H9 (cell line): ENCODE results near the gene BPTF. TPM values are rescaled to one million over a fixed set of nuclear protein-coding genes. Genes with fewer than 3 reads are reported as not detected.

Source experiments
- DNase-seq: peaks from one replicate; pipeline ENCODE4 v3.0.0-alpha.2; 2017
- H2AFZ ChIP-seq: one replicate; pipeline ENCODE4 v1.6.1; 2013; ENCODE audit warnings: mild to moderate bottlenecking, low read length, control low read depth, moderate library complexity
- H2AK5ac ChIP-seq: 2 replicates; pipeline ENCODE4 v1.6.1; 2013; ENCODE audit warnings: low read length, control low read depth, mixed read lengths; ENCODE audit not compliant: insufficient read length
- H2BK120ac ChIP-seq: one replicate; pipeline ENCODE4 v1.6.1; 2013; ENCODE audit warnings: low read depth, mild to moderate bottlenecking, low read length, control low read depth, inconsistent platforms; ENCODE audit not compliant: poor library complexity, severe bottlenecking
- H2BK12ac ChIP-seq: 2 replicates; pipeline ENCODE4 v1.6.1; 2013; ENCODE audit warnings: low read length, control low read depth, mixed read lengths, low read depth; ENCODE audit not compliant: insufficient read length
- H2BK15ac ChIP-seq: 2 replicates; pipeline ENCODE4 v1.6.1; 2013; ENCODE audit warnings: low read depth, low read length, control low read depth
- H2BK20ac ChIP-seq: one replicate; pipeline ENCODE4 v1.6.1; 2013; ENCODE audit warnings: low read depth, mild to moderate bottlenecking, low read length, control low read depth, inconsistent platforms; ENCODE audit not compliant: poor library complexity, severe bottlenecking
- H2BK5ac ChIP-seq: 2 replicates; pipeline ENCODE4 v1.6.1; 2013; ENCODE audit warnings: low read length, control low read depth, mixed read lengths; ENCODE audit not compliant: insufficient read length
- H3K14ac ChIP-seq: 2 replicates; pipeline ENCODE4 v1.6.1; 2013; ENCODE audit warnings: low read length, control low read depth; ENCODE audit not compliant: insufficient read depth
- H3K18ac ChIP-seq: 2 replicates; pipeline ENCODE4 v1.6.1; 2013; ENCODE audit warnings: low read depth, mild to moderate bottlenecking, mixed read lengths, low read length, control low read depth; ENCODE audit not compliant: insufficient read length
- H3K23ac ChIP-seq: 2 replicates; pipeline ENCODE4 v1.6.1; 2013; ENCODE audit warnings: low read length, control low read depth, mixed read lengths, low read depth; ENCODE audit not compliant: insufficient read length
- H3K23me2 ChIP-seq: 2 replicates; pipeline ENCODE4 v1.6.1; 2013; ENCODE audit warnings: low read depth, mild to moderate bottlenecking, mixed read lengths, low read length, control low read depth; ENCODE audit not compliant: insufficient read length, poor library complexity, severe bottlenecking
- H3K27ac ChIP-seq: 2 replicates; pipeline ENCODE4 v1.5.1; 2013; ENCODE audit warnings: low read length, control low read depth, mixed read lengths, low read depth; ENCODE audit not compliant: insufficient read length
- H3K27me3 ChIP-seq: 2 replicates; pipeline ENCODE4 v1.6.1; 2013; ENCODE audit warnings: low read length, control low read depth, inconsistent platforms; ENCODE audit not compliant: insufficient read depth
- H3K4ac ChIP-seq: 2 replicates; pipeline ENCODE4 v1.6.1; 2013; ENCODE audit warnings: low read depth, mild to moderate bottlenecking, control low read depth, inconsistent platforms, low read length, moderate library complexity
- H3K4me1 ChIP-seq: 2 replicates; pipeline ENCODE4 v1.6.1; 2013; ENCODE audit warnings: low read length, control low read depth, inconsistent platforms; ENCODE audit not compliant: insufficient read depth
- H3K4me2 ChIP-seq: 2 replicates; pipeline ENCODE4 v1.6.1; 2013; ENCODE audit warnings: low read length, control low read depth, mixed read lengths; ENCODE audit not compliant: insufficient read length, insufficient read depth
- H3K56ac ChIP-seq: 2 replicates; pipeline ENCODE4 v1.6.1; 2013; ENCODE audit warnings: low read depth, mild to moderate bottlenecking, mixed read lengths, low read length, control low read depth; ENCODE audit not compliant: insufficient read length
- H3K79me1 ChIP-seq: 2 replicates; pipeline ENCODE4 v1.6.1; 2013; ENCODE audit warnings: low read depth, mild to moderate bottlenecking, moderate library complexity, low read length, control low read depth, inconsistent platforms; ENCODE audit not compliant: insufficient read depth, poor library complexity, severe bottlenecking
- H3K79me2 ChIP-seq: 2 replicates; pipeline ENCODE4 v1.6.1; 2013; ENCODE audit warnings: low read length, control low read depth, inconsistent platforms; ENCODE audit not compliant: insufficient read depth
- H3K9ac ChIP-seq: 2 replicates; pipeline ENCODE4 v1.6.1; 2013; ENCODE audit warnings: low read length, control low read depth, mixed read lengths; ENCODE audit not compliant: insufficient read length; ENCODE audit errors: extremely low read depth
- H3K9me3 ChIP-seq: one replicate; pipeline ENCODE4 v1.6.1; 2013; ENCODE audit warnings: low read depth, low read length, inconsistent platforms; ENCODE audit not compliant: control insufficient read depth
- H3T11ph ChIP-seq: one replicate; pipeline ENCODE4 v1.6.1; 2013; ENCODE audit warnings: mild to moderate bottlenecking, low read length, control low read depth, inconsistent platforms
- H4K20me1 ChIP-seq: one replicate; pipeline ENCODE4 v1.6.1; 2013; ENCODE audit not compliant: control insufficient read depth, insufficient read length, insufficient read depth
- H4K5ac ChIP-seq: 2 replicates; pipeline ENCODE4 v1.6.1; 2013; ENCODE audit warnings: low read depth, mild to moderate bottlenecking, mixed read lengths, low read length, control low read depth; ENCODE audit not compliant: insufficient read length
- H4K8ac ChIP-seq: replicated peaks from 2 replicates; pipeline ENCODE4 v1.6.1; 2013; ENCODE audit warnings: low read length, control low read depth, mixed read lengths, low read depth; ENCODE audit not compliant: insufficient read length
- H4K91ac ChIP-seq: 2 replicates; pipeline ENCODE4 v1.6.1; 2013; ENCODE audit warnings: low read depth, mild to moderate bottlenecking, moderate library complexity, mixed read lengths, low read length, control low read depth; ENCODE audit not compliant: insufficient read length
- H3K27ac Mint-ChIP-seq, 3 experiments: 2 replicates in 2 of 3; 3 replicates in 1 of 3; pipeline ENCODE4 v1.8.0; 2020 to 2021; ENCODE audit warnings: mixed read lengths in 3 of 3, mild to moderate bottlenecking in 1 of 3, moderate library complexity in 1 of 3
- H3K27me3 Mint-ChIP-seq: 2 replicates; pipeline ENCODE4 v1.8.0; 2021; ENCODE audit warnings: low read depth, mild to moderate bottlenecking, moderate library complexity, mixed read lengths
- H3K36me3 Mint-ChIP-seq, 3 experiments: 2 replicates in 2 of 3; 3 replicates in 1 of 3; pipeline ENCODE4 v1.8.0; 2020 to 2021; ENCODE audit warnings: low read depth in 3 of 3, mixed read lengths in 3 of 3; ENCODE audit not compliant: insufficient read depth in 1 of 3
- H3K4me1 Mint-ChIP-seq, 2 experiments: 2 replicates each; pipeline ENCODE4 v1.8.0; 2020; ENCODE audit warnings: mixed read lengths in 2 of 2
- H3K4me3 Mint-ChIP-seq, 2 experiments: 2 replicates in 1 of 2; 3 replicates in 1 of 2; pipeline ENCODE4 v1.8.0; 2020 to 2021; ENCODE audit warnings: mild to moderate bottlenecking in 2 of 2, mixed read lengths in 2 of 2, moderate library complexity in 1 of 2
- H3K9me3 Mint-ChIP-seq, 2 experiments: 2 replicates in 1 of 2; 3 replicates in 1 of 2; pipeline ENCODE4 v1.8.0; 2020; ENCODE audit warnings: mild to moderate bottlenecking in 2 of 2, mixed read lengths in 2 of 2, moderate library complexity in 1 of 2
- CTCF ChIP-seq: fragments of 200-600 bp; sonication (generic); conservative IDR thresholded peaks from 3 replicates; pipeline ENCODE4 v1.8.0; 2021; ENCODE audit warnings: antibody characterized with exemption, mild to moderate bottlenecking
- WGBS: extraction: QIAGEN DNeasy Blood & Tissue Kit; methylation state at CpG from one replicate; pipeline ENCODE4 v1.1.7; 2013; ENCODE audit warnings: missing lambda C conversion rate, low lambda C conversion rate, mixed read lengths; ENCODE audit not compliant: insufficient read length; ENCODE audit errors: extremely low coverage; 5-methylcytosine and 5-hydroxymethylcytosine counted together
- total RNA-seq: library from RNA; stranded (reverse); gene quantifications from 2 replicates; pipeline ENCODE4 v1.2.1, GENCODE V29; 2021

BPTF gene
- total RNA-seq, 1 experiment from 2014 or later = 203 TPM

GRCh38 chr17:67950945-67951344 lies 125.6 kb downstream of the BPTF start:
- Histone ChIP-seq H3K14ac (no peak overlapping the region), H3K18ac (no peak overlapping the region), H4K5ac (no peak overlapping the region), H3K56ac (no peak overlapping the region), H2BK20ac (no peak overlapping the region), H3T11ph (no peak overlapping the region), H3K27ac (no peak overlapping the region), H3K9me3 (no peaks in the 10 kb centered on the region), H3K23ac (no peak overlapping the region), H4K8ac (no peak overlapping the region), H2BK5ac (no peak overlapping the region), H3K23me2 (no peaks in the 10 kb centered on the region), H3K27me3 (no peaks in the 10 kb centered on the region), H2BK12ac (no peak overlapping the region), H4K91ac (no peak overlapping the region), H3K9ac (no peak overlapping the region), H2BK15ac (no peak overlapping the region), H3K79me1 (no peaks in the 10 kb centered on the region), H4K20me1 (no peaks in the 10 kb centered on the region), H2AFZ (no peak overlapping the region), H2BK120ac (no peak overlapping the region), H3K4ac (no peak overlapping the region), H3K4me2 (no peak overlapping the region), H2AK5ac (no peak overlapping the region), H3K4me1 (no peaks in the 10 kb centered on the region), H3K79me2 (no peaks in the 10 kb centered on the region)
- Mint-ChIP-seq H3K9me3 (no peaks in the 10 kb centered on the region), H3K36me3 (peaks cover 42 to 85% (median 82%) of the 10 kb centered on the region in 3 experiments; a peak in 6 of 7 replicates), H3K4me3 (no peak overlapping the region), H3K27me3 (no peaks in the 10 kb centered on the region), H3K27ac (no peak overlapping the region), H3K4me1 (no peaks in the 10 kb centered on the region)
- no peak for TF ChIP-seq CTCF
- no peak for DNase-seq
- WGBS = no CpG with 5 or more reads among the region's 2 CpGs
